ENCODE measurements around the gene PRXL2C. TPM values are rescaled to one million over a fixed set of nuclear protein-coding genes. Genes with fewer than 3 reads are reported as not detected.

The PRXL2C gene
- total RNA-seq, 1 donor from 2014 or later: 13.8 TPM

GRCh38 chr9:96612966-96613589 lies 42.0 kb downstream of the PRXL2C start:
- no peak for DNase-seq (ENCODE audit: extremely low read depth, low read depth, low spot score)

GRCh38 chr9:96612105-96612965 lies 42.8 kb downstream of the PRXL2C start:
- no peak for DNase-seq (ENCODE audit: extremely low read depth, low read depth, low spot score)

- no peak for DNase-seq (ENCODE audit: extremely low read depth, low read depth, low spot score)
Measured at GRCh38 chr9:96611302-96611701, 43.8 kb downstream of the PRXL2C start.

- DNase-seq (ENCODE audit: extremely low read depth, low read depth, low spot score): no peak
Measured at GRCh38 chr9:96609732-96610131, 45.4 kb downstream of the PRXL2C start.

- DNase-seq (ENCODE audit: extremely low read depth, low read depth, low spot score): no peak
Measured at GRCh38 chr9:96607971-96608370, 47.1 kb downstream of the PRXL2C start.

- no peak for DNase-seq (ENCODE audit: extremely low read depth, low read depth, low spot score)
Measured at GRCh38 chr9:96605328-96605727, 49.8 kb downstream of the PRXL2C start.

- DNase-seq (ENCODE audit: extremely low read depth, low read depth, low spot score): no peak
Measured at GRCh38 chr9:96604004-96604319, 51.2 kb downstream of the PRXL2C start.

- no peak for DNase-seq (ENCODE audit: extremely low read depth, low read depth, low spot score)
Measured at GRCh38 chr9:96603305-96604003, 51.7 kb downstream of the PRXL2C start.

- no peak for DNase-seq (ENCODE audit: extremely low read depth, low read depth, low spot score)
Measured at GRCh38 chr9:96599298-96599697, 55.8 kb downstream of the PRXL2C start.

GRCh38 chr9:96596601-96597111 lies 58.5 kb downstream of the PRXL2C start:
- no peak for DNase-seq (ENCODE audit: extremely low read depth, low read depth, low spot score)

Other genes with a start within 250 kb of the PRXL2C start
- gene ZNF367, start 236.9 kb downstream of the PRXL2C start, total RNA-seq: 0.68 and 1.8 TPM in 2 replicates
- 10.4 and 13.5 TPM in 2 replicates for gene HABP4, start 205.1 kb downstream of the PRXL2C start, total RNA-seq
- 4.6 and 5.8 TPM in 2 replicates for gene CDC14B, start 35.5 kb downstream of the PRXL2C start, total RNA-seq
- 4.8 and 6.3 TPM in 2 replicates for gene ZNF510, start 122.8 kb upstream of the PRXL2C start, total RNA-seq
- gene ZNF782, start 199.2 kb upstream of the PRXL2C start, total RNA-seq: 2.6 and 4.2 TPM in 2 replicates